Peyer's patch (tissue), 4 donors: ENCODE data around the gene YY1.

Experiments
- CTCF ChIP-seq, 6 experiments: fragments of 450-650 bp in 4 of 6; fragments of 200-600 bp in 2 of 6; sonication (generic) in 1 of 6; IDR thresholded peaks; one replicate each; pipeline ENCODE4 v1.5.1; 2017 to 2019; ENCODE audit warnings: antibody characterized with exemption in 6 of 6, mild to moderate bottlenecking in 3 of 6, moderate library complexity in 1 of 6
- POLR2A ChIP-seq, 2 donors: fragments of 450-650 bp; IDR thresholded peaks; one replicate each; pipeline ENCODE4 v1.5.1; 2017; ENCODE audit warnings: antibody characterized with exemption in 2 of 2, mild to moderate bottlenecking in 2 of 2, moderate library complexity in 2 of 2

DNA sequence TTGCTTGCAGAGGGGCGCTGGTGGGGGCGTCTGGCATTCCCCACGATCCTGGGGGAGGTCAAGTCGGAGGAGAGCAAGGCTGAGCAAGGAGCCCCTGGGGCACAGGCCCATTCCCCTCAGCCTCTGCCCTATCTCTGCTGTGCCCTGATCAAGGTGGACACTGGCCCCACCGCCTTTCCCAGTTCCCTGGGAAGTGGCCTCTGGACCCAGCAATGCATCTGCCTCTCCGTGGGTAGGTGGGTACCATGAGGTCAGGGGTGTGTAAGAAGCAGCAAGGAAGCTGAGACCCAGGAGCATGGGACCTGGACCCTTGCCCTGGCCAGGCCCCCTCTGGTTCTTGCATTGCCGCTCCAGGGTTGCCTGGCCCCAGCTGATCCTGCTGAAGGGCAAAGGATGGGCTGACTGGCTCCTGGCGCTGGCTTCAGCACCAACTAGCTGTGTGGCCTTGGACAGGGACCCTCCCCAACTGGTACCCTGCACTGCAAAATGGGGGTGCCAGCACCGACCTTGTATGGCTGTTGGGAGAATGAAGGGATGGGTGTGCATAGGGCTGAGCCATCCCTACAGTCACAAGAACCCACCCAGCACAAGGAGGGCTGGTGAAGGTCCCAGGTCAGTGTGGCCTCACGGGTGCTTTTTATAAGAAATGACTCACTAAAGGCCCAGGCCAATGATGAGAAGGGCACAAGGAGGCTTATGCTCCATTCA lies 47.7 kb downstream of the YY1 start:
- TF ChIP-seq CTCF (IDR thresholded peaks at IDR 0.05) (no peak), POLR2A (IDR thresholded peaks at IDR 0.05) (no peak)
